GM20431 (cell line): ENCODE results near the gene TMEM131.
"Not testable (repeated sequence)": the region's sequence is repeated elsewhere in the genome, so short reads cannot be mapped to it uniquely, and the experiment has no call there.

Source experiments
- in situ Hi-C: fragments of 300-500 bp; cut with MseI, MboI; formaldehyde crosslinking; loops from one replicate; pipeline ENCODE4 v1.15.0; 2020; ENCODE audit warnings: low sequenced_read_pairs; ENCODE audit not compliant: unreplicated experiment

TMEM131 gene

DNA sequence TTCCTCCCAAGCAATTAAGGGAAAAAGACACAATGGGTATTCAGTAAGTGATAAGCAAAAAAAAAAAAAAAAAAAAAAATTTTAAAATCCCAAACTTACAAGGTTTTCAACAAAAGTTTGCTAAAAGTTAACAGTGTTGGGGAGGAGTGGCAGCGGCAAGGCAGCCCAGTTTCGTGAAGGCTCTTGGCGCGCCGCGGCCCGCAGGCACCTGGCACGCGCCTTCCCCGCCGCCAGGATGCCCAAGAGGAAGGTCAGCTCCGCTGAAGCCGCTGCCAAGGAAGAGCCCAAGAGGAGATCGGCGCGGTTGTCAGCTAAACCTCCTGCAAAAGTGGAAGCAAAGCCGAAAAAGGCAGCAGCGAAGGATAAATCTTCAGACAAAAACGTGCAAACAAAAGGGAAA is 168.7 kb downstream of the TMEM131 start:
- in situ Hi-C loops = not testable (repeated sequence)

DNA sequence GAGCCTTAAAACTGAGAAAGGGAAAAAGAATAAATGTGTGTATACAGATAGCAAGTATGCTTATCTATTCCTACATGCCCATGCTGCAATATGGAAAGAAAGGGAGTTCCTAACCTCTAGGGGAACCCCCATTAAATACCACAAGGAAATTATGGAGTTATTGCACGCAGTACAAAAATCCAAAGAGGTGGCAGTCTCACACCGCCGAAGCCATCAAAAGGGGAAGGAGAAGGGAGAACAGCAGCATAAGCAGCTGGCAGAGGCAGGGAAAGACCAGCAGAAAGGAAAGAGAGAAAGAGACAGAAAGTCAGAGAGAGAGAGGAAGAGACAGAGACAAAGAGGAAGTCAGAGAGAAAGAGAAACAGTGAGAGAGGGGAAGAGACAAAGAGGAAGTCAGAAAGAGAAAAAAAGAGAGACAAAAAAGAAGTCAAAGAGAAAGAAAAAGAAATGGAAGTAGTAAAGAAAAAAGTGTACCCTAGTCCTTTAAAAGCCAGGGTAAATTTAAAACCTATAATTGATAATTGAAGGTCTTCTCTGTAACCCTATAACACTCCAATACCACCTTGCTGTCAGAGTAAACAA is 169.4 kb downstream of the TMEM131 start:
- in situ Hi-C loops = not testable (repeated sequence)

- in situ Hi-C loops = loop anchor here (25.0 kb wide), 1 partner anchor 563 kb away; no protein-coding TSS in a partner anchor
Observed at GRCh38 chr2:97824011-97824410, 171.7 kb downstream of the TMEM131 start.

DNA sequence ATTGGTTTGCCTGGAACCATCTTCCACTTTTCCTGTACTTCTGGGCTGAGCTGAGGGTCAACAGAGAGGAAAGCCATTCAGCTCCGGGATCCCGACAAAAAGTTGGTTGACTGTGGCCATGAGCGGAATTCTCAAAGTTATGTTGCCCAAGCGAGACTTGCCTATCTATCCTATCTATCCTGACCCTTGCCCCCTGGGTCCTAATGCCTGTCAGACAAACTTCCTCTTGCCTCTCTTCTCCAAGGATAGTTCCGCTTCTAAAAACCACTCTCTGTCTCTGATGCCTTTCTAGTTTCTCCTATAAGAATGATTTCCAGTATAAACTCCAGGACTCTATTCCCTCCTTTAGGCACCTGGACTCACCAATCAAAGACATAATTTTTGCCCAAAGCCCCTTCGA is 173.9 kb downstream of the TMEM131 start:
- in situ Hi-C loops = loop anchor here (25.0 kb wide), 1 partner anchor 565 kb away; no protein-coding TSS in a partner anchor

- in situ Hi-C loops = loop anchor here (25.0 kb wide), 1 partner anchor 568 kb away; no protein-coding TSS in a partner anchor
Observed at GRCh38 chr2:97819754-97820153, 176.0 kb downstream of the TMEM131 start.

DNA sequence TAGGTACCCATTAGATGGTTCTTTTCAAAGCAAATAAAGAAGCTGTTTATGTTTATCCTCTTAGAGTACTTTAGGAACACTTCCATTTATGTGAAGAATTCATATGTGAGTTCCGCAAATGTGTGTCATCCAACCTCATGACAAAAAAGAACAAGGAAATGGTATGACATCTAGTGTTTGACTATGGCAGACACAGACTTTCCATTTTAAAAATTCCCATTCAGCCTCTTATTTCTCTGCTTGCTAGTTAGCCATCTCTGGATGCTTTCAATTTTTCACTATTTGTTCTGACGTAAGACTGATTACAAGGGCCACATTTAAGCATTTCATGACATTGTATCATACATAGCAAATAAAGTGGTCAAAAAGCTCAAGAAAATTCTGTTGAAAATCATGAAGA is 179.3 kb downstream of the TMEM131 start:
- in situ Hi-C loops = loop anchor here (25.0 kb wide), 1 partner anchor 571 kb away; no protein-coding TSS in a partner anchor

- in situ Hi-C loops = loop anchor here (25.0 kb wide), 1 partner anchor 574 kb away; no protein-coding TSS in a partner anchor
Observed at GRCh38 chr2:97812931-97813330, 182.8 kb downstream of the TMEM131 start.

GRCh38 chr2:97808816-97809215 is 186.9 kb downstream of the TMEM131 start:
- in situ Hi-C loops = loop anchor here (25.0 kb wide), 1 partner anchor 578 kb away; no protein-coding TSS in a partner anchor

DNA sequence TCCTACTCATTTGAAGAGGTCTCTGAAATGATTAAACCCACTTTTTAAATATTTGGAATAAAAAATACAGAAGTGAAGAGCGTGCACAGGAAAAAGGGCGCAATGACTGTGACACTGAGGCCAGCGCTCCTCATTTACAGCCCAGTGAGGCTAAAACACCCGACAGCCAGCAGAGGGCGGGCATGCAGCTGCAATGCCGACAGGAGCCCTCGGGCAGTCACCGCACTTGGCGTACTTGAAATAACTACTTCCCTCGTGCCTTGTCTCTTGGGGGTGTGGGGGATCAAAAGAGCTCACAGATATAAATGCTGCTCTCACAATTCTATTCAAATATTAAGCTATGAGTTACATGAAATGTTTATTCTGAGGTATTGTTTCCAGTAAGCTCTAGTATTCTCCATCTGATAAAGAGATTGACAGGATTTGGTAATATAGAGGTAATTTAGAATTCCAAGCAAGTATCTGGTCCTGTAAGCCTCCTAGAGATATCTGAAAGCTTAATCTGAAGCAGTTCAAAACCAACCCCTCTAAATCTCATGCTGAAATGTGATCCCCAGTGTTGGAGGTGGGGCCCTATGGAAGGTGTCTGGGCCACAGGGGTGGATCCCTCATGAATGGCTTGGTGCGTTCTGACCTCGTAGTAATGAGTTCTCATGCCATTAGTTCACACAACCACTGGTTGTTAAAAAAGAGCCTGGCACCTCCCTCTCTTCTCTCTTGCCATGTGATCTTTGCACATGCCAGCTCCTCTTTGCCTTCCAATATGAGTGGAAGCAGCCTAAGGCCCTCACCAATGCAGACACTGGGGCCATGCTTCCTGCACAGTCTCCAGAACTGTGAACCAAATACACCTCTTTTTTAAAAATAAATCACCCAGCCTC is 188.8 kb downstream of the TMEM131 start:
- in situ Hi-C loops = loop anchor here (25.0 kb wide), 1 partner anchor 580 kb away; no protein-coding TSS in a partner anchor

DNA sequence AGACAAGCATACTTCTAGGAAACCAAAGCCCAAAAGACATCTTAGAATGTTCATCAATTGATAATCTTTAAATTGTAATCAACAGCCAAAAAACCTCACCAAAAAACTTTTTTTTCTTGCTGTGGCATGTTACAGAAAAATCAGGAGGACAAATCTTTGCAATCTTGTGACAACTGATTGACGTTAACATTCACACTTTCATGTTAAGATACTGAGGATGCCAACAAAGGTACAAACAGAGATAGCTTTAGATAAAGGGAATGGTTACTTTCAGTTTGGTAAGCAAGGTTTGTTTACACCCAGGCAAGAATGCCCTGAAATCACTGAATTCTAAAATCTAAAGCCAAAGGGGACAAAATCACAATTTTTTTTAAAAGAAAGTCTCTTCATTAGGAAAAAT is 190.0 kb downstream of the TMEM131 start:
- in situ Hi-C loops = loop anchor here (25.0 kb wide), 1 partner anchor 582 kb away; no protein-coding TSS in a partner anchor

DNA sequence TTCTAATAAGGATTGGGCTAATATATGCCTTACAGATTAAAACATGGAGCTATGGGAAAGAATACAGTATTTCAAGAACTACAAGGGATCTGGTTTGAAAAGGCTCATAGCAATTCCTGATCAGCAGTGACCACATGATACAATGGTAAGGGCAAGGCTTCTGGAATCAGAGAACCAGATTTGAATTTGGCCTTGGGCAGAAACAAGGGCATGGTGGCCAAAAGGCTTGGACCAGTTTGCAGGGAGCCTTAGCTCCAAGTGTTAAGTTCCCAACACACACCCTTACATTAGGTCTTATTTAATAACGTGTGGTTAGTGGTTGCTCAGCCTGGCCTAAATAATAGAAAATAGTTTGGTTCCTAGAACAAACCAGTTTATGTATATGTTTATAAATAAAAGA is 194.7 kb downstream of the TMEM131 start:
- in situ Hi-C loops = loop anchor here (25.0 kb wide), 1 partner anchor 586 kb away; no protein-coding TSS in a partner anchor

GRCh38 chr2:97798416-97798815 is 197.3 kb downstream of the TMEM131 start:
- in situ Hi-C loops = no loop called here

DNA sequence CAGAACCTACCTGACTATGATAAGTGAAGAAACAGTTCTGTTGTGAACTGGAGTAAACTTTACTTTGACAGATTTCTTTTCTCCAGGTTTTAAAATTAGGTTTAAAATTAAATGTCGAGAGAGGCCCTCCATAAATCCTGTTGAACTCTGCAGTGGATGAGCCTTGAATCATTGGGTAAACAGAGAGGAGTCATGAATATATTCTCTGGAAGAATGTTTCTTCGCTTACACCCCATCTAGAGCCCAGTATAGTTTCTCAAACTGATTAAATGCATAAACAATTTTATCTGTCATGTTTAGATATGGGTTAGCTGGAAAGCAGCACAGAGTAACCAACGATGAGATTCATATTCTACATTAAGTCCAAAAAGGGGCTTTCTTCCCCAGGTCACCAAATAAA is 198.4 kb downstream of the TMEM131 start:
- in situ Hi-C loops = no loop called here

DNA sequence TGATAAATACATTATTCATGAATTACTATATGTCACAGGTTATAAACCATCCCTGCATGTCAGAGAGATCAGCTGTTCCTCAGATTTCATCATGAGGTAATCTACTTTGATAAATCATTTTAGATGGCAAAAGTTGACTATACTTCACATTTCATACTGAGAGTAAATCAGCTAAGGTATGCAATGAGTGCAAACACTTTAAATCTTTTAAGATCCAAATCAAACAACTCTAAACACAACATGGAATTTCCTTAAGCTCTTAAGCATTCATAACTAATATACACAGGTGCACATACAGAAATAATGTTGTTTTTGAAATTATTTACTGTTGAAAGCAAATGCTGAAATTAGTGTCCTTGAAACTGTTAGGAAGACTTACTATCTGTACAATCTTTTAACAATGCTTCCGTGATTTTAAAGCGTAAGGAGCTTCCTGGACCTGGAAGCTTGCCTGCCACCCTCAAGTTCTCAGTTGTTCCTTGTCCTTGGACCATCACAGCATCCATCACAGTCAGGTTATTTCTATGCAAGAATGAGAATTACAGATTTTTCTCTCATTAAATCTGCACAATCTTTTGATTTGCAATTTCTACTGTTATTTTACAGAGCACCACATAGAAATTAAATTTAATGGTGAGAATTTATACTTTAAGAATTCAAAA is 199.2 kb downstream of the TMEM131 start:
- in situ Hi-C loops = no loop called here

GRCh38 chr2:97792416-97792815 is 203.3 kb downstream of the TMEM131 start:
- in situ Hi-C loops = no loop called here

DNA sequence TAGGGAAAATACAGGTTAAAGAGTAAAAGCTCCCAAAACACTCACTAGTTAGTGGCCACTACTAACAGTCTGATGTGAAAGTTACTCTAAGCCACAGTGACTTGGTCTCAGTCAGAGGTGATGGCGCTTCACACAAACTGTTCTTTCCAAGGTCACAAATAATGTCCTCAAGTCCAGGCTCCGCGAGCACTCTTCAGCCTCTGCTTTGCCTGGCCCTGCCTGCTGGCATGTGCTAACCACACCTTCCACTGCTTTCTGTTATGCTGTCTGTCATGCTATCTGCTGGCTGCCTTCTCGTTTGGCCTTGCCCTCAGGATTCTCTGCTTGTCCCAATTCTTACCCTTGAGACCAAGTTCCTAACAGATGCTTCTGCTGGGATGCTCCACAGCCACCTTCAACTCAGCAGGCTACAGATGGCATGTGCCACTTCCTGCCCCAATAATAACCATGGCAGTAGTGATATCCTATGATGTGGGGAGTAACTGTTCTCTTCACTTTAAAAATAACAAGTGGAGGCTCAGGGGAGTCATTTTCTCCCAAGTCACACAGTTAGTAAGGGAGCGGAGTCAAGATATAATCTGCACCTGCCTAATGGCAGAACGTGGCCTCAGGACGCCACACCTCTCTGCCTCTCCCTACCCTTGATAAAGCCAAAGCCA is 206.6 kb downstream of the TMEM131 start:
- in situ Hi-C loops = no loop called here

DNA sequence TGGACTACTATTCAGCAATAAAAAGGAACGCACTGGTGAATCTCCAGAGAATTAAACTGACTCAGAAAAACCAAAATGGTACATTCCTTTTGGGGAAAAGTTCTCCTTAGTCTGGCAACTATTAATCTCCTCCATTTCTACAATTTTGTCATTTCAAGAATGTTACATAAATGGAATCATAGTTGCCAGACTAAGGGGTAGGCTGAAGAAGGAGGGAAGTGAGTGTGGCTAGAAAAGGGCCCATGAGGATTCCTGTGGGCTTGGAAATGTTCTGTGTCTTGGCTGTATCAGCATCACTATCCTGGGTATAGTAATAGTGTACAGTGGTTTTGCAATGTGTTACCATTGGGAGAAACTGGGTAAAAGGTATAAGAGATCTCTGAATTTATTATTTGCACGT is 209.9 kb downstream of the TMEM131 start:
- in situ Hi-C loops = no loop called here

DNA sequence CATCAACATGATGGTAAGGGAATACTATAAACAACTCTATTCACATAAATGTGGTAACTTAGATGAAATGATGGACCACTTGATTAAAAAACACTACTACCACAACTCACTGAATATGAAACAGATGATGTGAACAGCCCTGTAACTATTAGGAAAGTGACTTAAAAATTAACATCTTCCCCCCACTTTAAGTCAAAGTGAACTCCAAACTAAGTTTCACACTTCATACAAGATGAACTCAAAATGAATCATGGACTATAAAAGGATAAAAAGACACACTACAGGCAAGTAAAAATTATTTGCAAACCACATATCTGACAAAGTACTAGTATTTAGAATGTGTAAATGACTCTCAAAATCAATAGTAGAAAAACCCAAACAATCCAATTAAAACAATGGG is 210.8 kb downstream of the TMEM131 start:
- in situ Hi-C loops = no loop called here

DNA sequence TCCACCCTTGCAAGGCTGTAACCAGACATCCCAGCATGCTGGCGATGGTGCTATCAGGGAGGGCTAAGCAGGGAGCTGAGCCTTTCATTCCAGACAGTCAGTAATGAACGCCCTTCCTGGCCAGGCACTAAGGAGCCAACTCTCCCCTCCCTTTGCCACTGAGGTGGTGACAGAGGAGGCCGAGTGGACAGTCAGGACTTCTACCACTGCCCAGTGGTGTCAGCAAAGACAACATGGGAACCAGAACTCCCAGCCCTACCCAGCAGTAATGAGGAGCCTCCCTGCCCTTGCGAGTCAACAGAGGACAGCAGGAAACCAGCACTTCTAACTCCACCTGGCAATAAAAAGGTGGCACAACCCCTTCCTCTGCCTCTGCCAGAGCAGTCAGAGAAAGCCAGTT is 213.8 kb downstream of the TMEM131 start:
- in situ Hi-C loops = no loop called here

- in situ Hi-C loops = no loop called here
Observed at GRCh38 chr2:97779141-97779540, 216.6 kb downstream of the TMEM131 start.
